Stimulated activated CD4-positive, alpha-beta T cell treated with anti-CD3 and anti-CD28 coated beads, Interleukin-4, amount 100 ng/mL, for 4 hours (primary cell): ENCODE results near the gene GP1BA.
"Not testable (repeated sequence)": the region's sequence is repeated elsewhere in the genome, so short reads cannot be mapped to it uniquely, and the experiment has no call there.

Experiments
- DNase-seq, 2 experiments: peaks; one replicate each; pipeline ENCODE4 v3.0.0-alpha.2; 2020

The GP1BA gene

GRCh38 chr17:4901648-4902344, 30.3 kb upstream of the GP1BA start:
- peak in 1 of 2 experiments; percentile 21 for DNase-seq

- DNase-seq: no peak
These were observed 29.5 kb upstream of the GP1BA start for GRCh38 chr17:4902540-4902939.

GRCh38 chr17:4903051-4903818, 28.8 kb upstream of the GP1BA start, which contains the start of gene CHRNE:
Gene CHRNE, minus strand, starts transcription at chr17:4903098. Its CDS starts 35 bp downstream, at chr17:4903063.
- peak; percentile 56 to 72 for DNase-seq

GRCh38 chr17:4906642-4907041, 25.4 kb upstream of the GP1BA start:
- not testable (repeated sequence) for DNase-seq

GRCh38 chr17:4908301-4908700, 23.8 kb upstream of the GP1BA start:
- DNase-seq: no peak

GRCh38 chr17:4908711-4909496, 23.2 kb upstream of the GP1BA start:
- peak; percentile 57 to 68 for DNase-seq

- DNase-seq: no peak
These were observed 18.1 kb upstream of the GP1BA start for GRCh38 chr17:4913994-4914393.

GRCh38 chr17:4914551-4914950, 17.5 kb upstream of the GP1BA start:
- not testable (repeated sequence) for DNase-seq

GRCh38 chr17:4919511-4920047, 12.5 kb upstream of the GP1BA start:
- DNase-seq: no peak

GRCh38 chr17:4920351-4921048, 11.6 kb upstream of the GP1BA start:
- DNase-seq: no peak

- no peak for DNase-seq
These were observed 10.8 kb upstream of the GP1BA start for GRCh38 chr17:4921320-4921719.

GRCh38 chr17:4926577-4927335, 5.3 kb upstream of the GP1BA start:
- not testable (repeated sequence) for DNase-seq

GRCh38 chr17:4928881-4929280, 3.2 kb upstream of the GP1BA start:
- no peak for DNase-seq

- no peak for DNase-seq
These were observed 679 bp downstream of the GP1BA start for GRCh38 chr17:4932756-4933155.

GRCh38 chr17:4933646-4934045, 1.6 kb downstream of the GP1BA start:
- no peak for DNase-seq

- DNase-seq: no peak
These were observed 2.3 kb downstream of the GP1BA start for GRCh38 chr17:4934173-4934979.

GRCh38 chr17:4935650-4936049, 3.6 kb downstream of the GP1BA start:
- DNase-seq: no peak

GRCh38 chr17:4936436-4936835, 4.4 kb downstream of the GP1BA start:
- DNase-seq: no peak

GRCh38 chr17:4937553-4937952, 5.5 kb downstream of the GP1BA start:
- DNase-seq: no peak

GRCh38 chr17:4938069-4938491, 6.0 kb downstream of the GP1BA start:
- DNase-seq: no peak
